ENCODE data around the gene ARAP2. TPM values are rescaled to one million over a fixed set of nuclear protein-coding genes. Genes with fewer than 3 reads are reported as not detected.

ARAP2 gene
- total RNA-seq, 2 experiments from 2014 or later = 40.0 to 42.5 TPM

- intact Hi-C loops (cut with DNase I, micrococcal nuclease) = no loop called here
- H3K27me3 Mint-ChIP-seq = no peaks in the 10 kb centered on the region
- no peaks in the 10 kb centered on the region for H3K9me3 Mint-ChIP-seq (ENCODE audit: low read depth)
- DNase-seq (no peak), ATAC-seq (no peak)
- peak overlapping the region; percentile 3 for H3K27ac Mint-ChIP-seq
- ChIA-PET POLR2A (no interaction called here), CTCF (no interaction called here)
- peaks cover 18% of the 10 kb centered on the region for H3K36me3 Mint-ChIP-seq (ENCODE audit: low read depth)
- no peaks in the 10 kb centered on the region for H3K4me1 Mint-ChIP-seq
- H3K4me3 Mint-ChIP-seq = no peak overlapping the region
Observed at GRCh38 chr4:36111172-36111571, 133.1 kb downstream of the ARAP2 start.

GRCh38 chr4:36099509-36099908 lies 144.8 kb downstream of the ARAP2 start:
- H3K9me3 Mint-ChIP-seq (ENCODE audit: low read depth) = peaks cover 5% of the 10 kb centered on the region
- ATAC-seq = peak; percentile 90
- ChIA-PET CTCF (no interaction called here), POLR2A (no interaction called here)
- no peak overlapping the region for H3K27ac Mint-ChIP-seq
- intact Hi-C loops (cut with DNase I, micrococcal nuclease) = no loop called here
- H3K27me3 Mint-ChIP-seq = no peaks in the 10 kb centered on the region
- peaks cover 33% of the 10 kb centered on the region for H3K36me3 Mint-ChIP-seq (ENCODE audit: low read depth)
- H3K4me1 Mint-ChIP-seq = no peaks in the 10 kb centered on the region
- DNase-seq = no peak
- no peak overlapping the region for H3K4me3 Mint-ChIP-seq

- ATAC-seq = no peak
- CTCF ChIA-PET = interaction anchor here (0.6 to 0.9 kb wide), 2 partner anchors 10 to 125 kb away, joined by 3 read pairs; no protein-coding TSS in a partner anchor
- Mint-ChIP-seq H3K27me3 (no peaks in the 10 kb centered on the region), H3K4me3 (no peak overlapping the region), H3K4me1 (no peaks in the 10 kb centered on the region), H3K9me3 (ENCODE audit: low read depth) (no peaks in the 10 kb centered on the region), H3K27ac (no peak overlapping the region), H3K36me3 (ENCODE audit: low read depth) (peaks cover 25% of the 10 kb centered on the region)
- intact Hi-C loops (cut with DNase I, micrococcal nuclease) = no loop called here
- DNase-seq = no peak
- POLR2A ChIA-PET = no interaction called here
Observed at GRCh38 chr4:36094995-36095394, 149.3 kb downstream of the ARAP2 start.

GRCh38 chr4:36091997-36092396 lies 152.3 kb downstream of the ARAP2 start:
- intact Hi-C loops (cut with DNase I, micrococcal nuclease) = no loop called here
- DNase-seq = no peak
- H3K27me3 Mint-ChIP-seq = no peaks in the 10 kb centered on the region
- H3K9me3 Mint-ChIP-seq (ENCODE audit: low read depth) = no peaks in the 10 kb centered on the region
- H3K27ac Mint-ChIP-seq = no peak overlapping the region
- no peak overlapping the region for H3K4me3 Mint-ChIP-seq
- peaks cover 14% of the 10 kb centered on the region for H3K36me3 Mint-ChIP-seq (ENCODE audit: low read depth)
- ChIA-PET POLR2A (no interaction called here), CTCF (no interaction called here)
- H3K4me1 Mint-ChIP-seq = no peaks in the 10 kb centered on the region
- ATAC-seq = no peak

- Mint-ChIP-seq H3K9me3 (ENCODE audit: low read depth) (no peaks in the 10 kb centered on the region), H3K27me3 (no peaks in the 10 kb centered on the region), H3K4me3 (no peak overlapping the region), H3K4me1 (peaks cover 9% of the 10 kb centered on the region), H3K27ac (no peak overlapping the region), H3K36me3 (ENCODE audit: low read depth) (peaks cover 9% of the 10 kb centered on the region)
- POLR2A ChIA-PET = no interaction called here
- CTCF ChIA-PET = no interaction called here
- intact Hi-C loops (cut with DNase I, micrococcal nuclease) = loop anchor here in 1 of 2 experiments (10.0 kb wide), 1 partner anchor 236 kb away; no protein-coding TSS in a partner anchor
- no peak for DNase-seq
- no peak for ATAC-seq
Observed at GRCh38 chr4:36088542-36088941, 155.8 kb downstream of the ARAP2 start.

- CTCF ChIA-PET = no interaction called here
- intact Hi-C loops (cut with DNase I, micrococcal nuclease) = loop anchor here in 1 of 2 experiments (10.0 kb wide), 1 partner anchor 238 kb away; no protein-coding TSS in a partner anchor
Observed at GRCh38 chr4:36086261-36086786, 158.0 kb downstream of the ARAP2 start.

GRCh38 chr4:36082817-36083216 lies 161.5 kb downstream of the ARAP2 start:
- Mint-ChIP-seq H3K27me3 (no peaks in the 10 kb centered on the region), H3K27ac (no peak overlapping the region), H3K9me3 (ENCODE audit: low read depth) (no peaks in the 10 kb centered on the region), H3K4me3 (no peak overlapping the region), H3K36me3 (ENCODE audit: low read depth) (peaks cover 8% of the 10 kb centered on the region), H3K4me1 (peaks cover 9% of the 10 kb centered on the region)
- no peak for DNase-seq
- ChIA-PET POLR2A (no interaction called here), CTCF (interaction anchor here (0.7 kb wide), 1 partner anchor 170 kb away, joined by 3 read pairs; no protein-coding TSS in a partner anchor)
- intact Hi-C loops (cut with DNase I, micrococcal nuclease) = loop anchor here (5.0 to 10.0 kb wide), 2 partner anchors 159 to 242 kb away; partner anchors contain the start of gene ARAP2 (in 2 of the 2)
- ATAC-seq = no peak

More at GRCh38 chr4:36086261-36086786, 158.0 kb downstream of the ARAP2 start:
- ATAC-seq (peak; percentile 52), DNase-seq (no peak)
- H3K4me3 Mint-ChIP-seq = no peak overlapping the region
- H3K4me1 Mint-ChIP-seq = peaks cover 9% of the 10 kb centered on the region
- H3K27me3 Mint-ChIP-seq = no peaks in the 10 kb centered on the region
- no peaks in the 10 kb centered on the region for H3K9me3 Mint-ChIP-seq (ENCODE audit: low read depth)
- H3K27ac Mint-ChIP-seq = peak overlapping the region; percentile 56
- H3K36me3 Mint-ChIP-seq (ENCODE audit: low read depth) = peaks cover 9% of the 10 kb centered on the region
- POLR2A ChIA-PET = no interaction called here

- Mint-ChIP-seq H3K36me3 (ENCODE audit: low read depth) (peaks cover 8% of the 10 kb centered on the region), H3K4me1 (peaks cover 5% of the 10 kb centered on the region), H3K27ac (no peak overlapping the region), H3K27me3 (no peaks in the 10 kb centered on the region), H3K4me3 (no peak overlapping the region), H3K9me3 (ENCODE audit: low read depth) (no peaks in the 10 kb centered on the region)
- intact Hi-C loops (cut with DNase I, micrococcal nuclease) = loop anchor here (1.0 to 10.0 kb wide), 6 partner anchors 111 to 314 kb away; partner anchors contain the start of gene ARAP2 (in 2 of the 2)
- CTCF ChIA-PET = interaction anchor here (0.8 kb wide), 1 partner anchor 233 kb away, joined by 5 read pairs; no protein-coding TSS in a partner anchor
- peak; percentile 97 for ATAC-seq
- POLR2A ChIA-PET = interaction anchor here (1.0 kb wide), 1 partner anchor 174 kb away, joined by 3 read pairs; no protein-coding TSS in a partner anchor
- peak; percentile 29 for DNase-seq
Observed at GRCh38 chr4:36081185-36081584, 163.1 kb downstream of the ARAP2 start.

GRCh38 chr4:36079666-36080065 lies 164.6 kb downstream of the ARAP2 start:
- no peaks in the 10 kb centered on the region for H3K4me1 Mint-ChIP-seq
- POLR2A ChIA-PET = no interaction called here
- DNase-seq (no peak), ATAC-seq (no peak)
- H3K27ac Mint-ChIP-seq = no peak overlapping the region
- H3K36me3 Mint-ChIP-seq (ENCODE audit: low read depth) = peaks cover 7% of the 10 kb centered on the region
- H3K4me3 Mint-ChIP-seq = no peak overlapping the region
- CTCF ChIA-PET = no interaction called here
- H3K9me3 Mint-ChIP-seq (ENCODE audit: low read depth) = no peaks in the 10 kb centered on the region
- intact Hi-C loops (cut with DNase I, micrococcal nuclease) = loop anchor here (2.0 to 10.0 kb wide), 4 partner anchors 163 to 315 kb away; partner anchors contain the start of gene ARAP2 (in 2 of the 2)
- no peaks in the 10 kb centered on the region for H3K27me3 Mint-ChIP-seq

GRCh38 chr4:36078319-36078718 lies 166.0 kb downstream of the ARAP2 start:
- H3K27ac Mint-ChIP-seq = no peak overlapping the region
- intact Hi-C loops (cut with DNase I, micrococcal nuclease) = no loop called here
- DNase-seq = no peak
- no peaks in the 10 kb centered on the region for H3K27me3 Mint-ChIP-seq
- no peaks in the 10 kb centered on the region for H3K9me3 Mint-ChIP-seq (ENCODE audit: low read depth)
- H3K4me3 Mint-ChIP-seq = no peak overlapping the region
- H3K36me3 Mint-ChIP-seq (ENCODE audit: low read depth) = peaks cover 10% of the 10 kb centered on the region
- POLR2A ChIA-PET = no interaction called here
- CTCF ChIA-PET = interaction anchor here (1.1 kb wide), 1 partner anchor 120 kb away, joined by 5 read pairs; no protein-coding TSS in a partner anchor
- no peak for ATAC-seq
- no peaks in the 10 kb centered on the region for H3K4me1 Mint-ChIP-seq

GRCh38 chr4:36072529-36072928 lies 171.8 kb downstream of the ARAP2 start:
- ChIA-PET CTCF (no interaction called here), POLR2A (no interaction called here)
- no peak for ATAC-seq
- Mint-ChIP-seq H3K4me3 (no peak overlapping the region), H3K9me3 (ENCODE audit: low read depth) (no peaks in the 10 kb centered on the region), H3K27me3 (no peaks in the 10 kb centered on the region), H3K36me3 (ENCODE audit: low read depth) (peaks cover 23% of the 10 kb centered on the region), H3K4me1 (no peaks in the 10 kb centered on the region), H3K27ac (no peak overlapping the region)
- intact Hi-C loops (cut with DNase I, micrococcal nuclease) = no loop called here
- DNase-seq = no peak

GRCh38 chr4:36067116-36067515 lies 177.2 kb downstream of the ARAP2 start:
- ChIA-PET CTCF (interaction anchor here (0.6 kb wide), 1 partner anchor 99 kb away, joined by 4 read pairs; no protein-coding TSS in a partner anchor), POLR2A (no interaction called here)
- peaks cover 29% of the 10 kb centered on the region for H3K36me3 Mint-ChIP-seq (ENCODE audit: low read depth)
- H3K27ac Mint-ChIP-seq = no peak overlapping the region
- intact Hi-C loops (cut with DNase I, micrococcal nuclease) = no loop called here
- H3K4me3 Mint-ChIP-seq = no peak overlapping the region
- H3K9me3 Mint-ChIP-seq (ENCODE audit: low read depth) = peaks cover 2% of the 10 kb centered on the region
- ATAC-seq (no peak), DNase-seq (no peak)
- H3K27me3 Mint-ChIP-seq = no peaks in the 10 kb centered on the region
- H3K4me1 Mint-ChIP-seq = no peaks in the 10 kb centered on the region

All from activated CD4-positive, alpha-beta T cell treated with anti-CD3 and anti-CD28 coated beads for 36 hours (primary cell).